WI38 (cell line): ENCODE results near the gene C17orf113.

Experiments used
- H3K4me3 ChIP-seq: 2 replicates; pipeline ENCODE4 v1.5.1; 2011; ENCODE audit warnings: low read depth, mild to moderate bottlenecking, control low read depth, low read length
- TF ChIP-seq, protein P1 (sequence below): IDR thresholded peaks from 2 replicates; pipeline ENCODE4 v1.5.1; 2012; ENCODE audit warnings: low read depth, mild to moderate bottlenecking, control low read depth, low read length

Gene C17orf113

GRCh38 chr17:42090964-42091790, 40.8 kb upstream of the C17orf113 start:
- TF ChIP-seq, protein P1, sequence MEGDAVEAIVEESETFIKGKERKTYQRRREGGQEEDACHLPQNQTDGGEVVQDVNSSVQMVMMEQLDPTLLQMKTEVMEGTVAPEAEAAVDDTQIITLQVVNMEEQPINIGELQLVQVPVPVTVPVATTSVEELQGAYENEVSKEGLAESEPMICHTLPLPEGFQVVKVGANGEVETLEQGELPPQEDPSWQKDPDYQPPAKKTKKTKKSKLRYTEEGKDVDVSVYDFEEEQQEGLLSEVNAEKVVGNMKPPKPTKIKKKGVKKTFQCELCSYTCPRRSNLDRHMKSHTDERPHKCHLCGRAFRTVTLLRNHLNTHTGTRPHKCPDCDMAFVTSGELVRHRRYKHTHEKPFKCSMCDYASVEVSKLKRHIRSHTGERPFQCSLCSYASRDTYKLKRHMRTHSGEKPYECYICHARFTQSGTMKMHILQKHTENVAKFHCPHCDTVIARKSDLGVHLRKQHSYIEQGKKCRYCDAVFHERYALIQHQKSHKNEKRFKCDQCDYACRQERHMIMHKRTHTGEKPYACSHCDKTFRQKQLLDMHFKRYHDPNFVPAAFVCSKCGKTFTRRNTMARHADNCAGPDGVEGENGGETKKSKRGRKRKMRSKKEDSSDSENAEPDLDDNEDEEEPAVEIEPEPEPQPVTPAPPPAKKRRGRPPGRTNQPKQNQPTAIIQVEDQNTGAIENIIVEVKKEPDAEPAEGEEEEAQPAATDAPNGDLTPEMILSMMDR: no peak
- no peak overlapping the region for H3K4me3 ChIP-seq

DNA sequence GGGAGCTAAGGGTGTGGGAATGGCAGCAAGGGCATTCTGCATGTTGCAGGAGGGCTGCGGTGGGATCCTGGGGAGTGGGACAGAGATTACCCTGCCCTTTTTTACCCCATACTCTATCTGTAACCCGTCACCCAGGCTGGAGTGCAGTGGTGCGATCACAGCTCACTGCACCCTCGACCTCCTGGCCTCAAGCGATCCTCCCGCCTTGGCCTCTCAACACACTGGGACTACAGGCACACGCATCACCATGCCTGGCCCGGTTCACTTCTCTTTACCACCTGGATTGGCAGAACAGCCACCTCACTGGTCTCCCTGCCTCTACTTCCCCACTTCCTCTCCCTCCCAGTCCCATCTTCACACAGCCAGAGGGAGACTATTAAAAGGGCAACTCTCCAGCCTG, 38.3 kb upstream of the C17orf113 start:
- no peak overlapping the region for H3K4me3 ChIP-seq
- TF ChIP-seq, protein P1: no peak

- no peak overlapping the region for H3K4me3 ChIP-seq
- TF ChIP-seq, protein P1: no peak
Observed at GRCh38 chr17:42087736-42088705, 37.6 kb upstream of the C17orf113 start.

GRCh38 chr17:42087042-42087701, 36.8 kb upstream of the C17orf113 start:
- TF ChIP-seq, protein P1: no peak
- no peak overlapping the region for H3K4me3 ChIP-seq

DNA sequence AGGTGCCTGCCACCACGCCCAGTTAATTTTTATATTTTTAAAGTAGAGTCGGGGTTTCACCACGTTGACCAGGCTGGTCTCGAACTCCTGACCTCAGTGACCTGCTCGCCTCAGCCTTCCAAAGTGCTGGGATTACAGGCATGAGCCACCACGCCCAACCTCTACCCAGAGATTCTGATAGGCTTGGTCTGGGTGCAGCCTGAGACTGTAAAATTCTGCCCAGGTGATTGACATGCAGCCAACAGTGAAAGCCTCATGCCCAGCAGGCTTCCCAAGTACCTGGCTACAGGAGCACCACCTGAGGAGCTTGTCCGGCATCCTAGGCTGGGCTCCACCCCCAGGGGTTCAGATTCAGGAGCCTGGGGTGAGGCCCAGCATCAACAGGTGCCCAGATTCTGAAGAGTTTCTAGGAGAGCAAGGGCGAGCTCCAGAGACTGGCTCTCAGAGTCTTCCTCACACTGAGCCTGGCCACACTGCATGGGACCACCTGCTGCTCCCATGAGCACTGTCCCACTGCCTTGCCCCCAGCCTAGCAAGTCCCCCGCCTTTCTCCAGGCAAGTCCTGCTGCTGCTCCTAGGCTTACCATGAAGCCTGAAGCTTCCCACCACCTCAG, 31.2 kb upstream of the C17orf113 start:
- H3K4me3 ChIP-seq: no peak overlapping the region
- TF ChIP-seq, protein P1: no peak

DNA sequence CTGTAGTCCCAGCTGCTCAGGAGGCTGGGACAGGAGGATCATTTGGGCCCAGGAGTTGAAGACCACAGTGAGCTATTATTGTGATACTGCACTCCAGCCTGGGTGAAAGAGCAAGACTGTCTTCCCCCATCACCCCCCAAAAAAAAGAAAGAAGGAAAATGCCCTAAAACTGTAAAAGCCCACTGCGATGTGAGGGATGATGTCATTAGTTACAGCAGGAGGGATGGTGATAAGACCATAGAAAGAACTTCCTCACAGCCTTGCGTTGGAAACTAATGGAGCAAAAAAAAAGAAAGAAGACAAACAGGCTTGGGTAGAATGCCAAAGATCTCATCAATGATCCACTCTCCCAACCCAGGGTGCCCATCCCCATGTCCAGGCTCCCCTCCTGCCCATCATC, 29.1 kb upstream of the C17orf113 start:
- TF ChIP-seq, protein P1: no peak
- no peak overlapping the region for H3K4me3 ChIP-seq
